NCI-H1105 treated with DMSO at 0.1 percent for 48 hours (cell line): ENCODE measurements around the gene EGLN1.

Experiments
- DNase-seq: peaks from one replicate; lab custom pipeline; 2025; lab: John Stamatoyannopoulos, UW

EGLN1 gene

GRCh38 chr1:231326248-231326647 is 95.8 kb downstream of the EGLN1 start:
- DNase-seq: no peak

- no peak for DNase-seq
Observed at GRCh38 chr1:231324660-231325059, 97.4 kb downstream of the EGLN1 start.

GRCh38 chr1:231322880-231323530 is 99.1 kb downstream of the EGLN1 start:
- no peak for DNase-seq

- DNase-seq: no peak
Observed at GRCh38 chr1:231319080-231319479, 103.0 kb downstream of the EGLN1 start.

- no peak for DNase-seq
Observed at GRCh38 chr1:231318568-231318967, 103.5 kb downstream of the EGLN1 start.

GRCh38 chr1:231318015-231318355 is 104.1 kb downstream of the EGLN1 start:
- DNase-seq: no peak

- no peak for DNase-seq
Observed at GRCh38 chr1:231317306-231318014, 104.6 kb downstream of the EGLN1 start.

- DNase-seq: no peak
Observed at GRCh38 chr1:231315887-231316286, 106.2 kb downstream of the EGLN1 start.
